ENCODE results near the gene UBA1.
"Not testable (repeated sequence)": the region's sequence is repeated elsewhere in the genome, so short reads cannot be mapped to it uniquely, and the experiment has no call there.

The UBA1 gene

DNA sequence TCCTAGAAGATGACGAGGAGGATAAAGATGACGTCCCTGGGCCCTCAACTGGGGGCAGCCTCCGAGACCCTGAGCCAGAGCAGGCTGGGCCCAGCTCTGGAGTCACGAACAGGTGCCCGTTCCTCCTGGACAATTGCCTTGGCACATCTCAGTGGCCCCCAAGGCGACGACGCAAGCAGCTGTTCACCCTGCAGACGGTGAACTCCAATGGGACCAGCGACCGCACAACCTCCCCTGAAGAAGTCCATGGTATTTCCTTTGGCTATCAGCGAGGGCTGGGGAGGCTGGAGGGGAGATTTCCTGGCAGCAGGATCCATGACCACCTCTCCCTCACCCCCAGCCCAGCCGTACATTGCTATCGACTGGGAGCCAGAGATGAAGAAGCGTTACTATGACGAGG is 51.0 kb downstream of the UBA1 start:
- no peak overlapping the region for H3K4me3 ChIP-seq (ENCODE audit: low read depth, low read length)
- peaks cover 81% of the 10 kb centered on the region for H3K36me3 ChIP-seq (ENCODE audit: control insufficient read depth, insufficient read depth, low read length)
- H3K27ac ChIP-seq (ENCODE audit: low read depth, low read length) = no peak overlapping the region
- H3K9me3 ChIP-seq (ENCODE audit: control insufficient read depth, insufficient read depth, low read length) = no peaks in the 10 kb centered on the region
- no peak overlapping the region for H3K9ac ChIP-seq (ENCODE audit: low read depth, low read length)
- H3K4me1 ChIP-seq (ENCODE audit: control insufficient read depth, insufficient read depth, low read length) = no peaks in the 10 kb centered on the region
- no peaks in the 10 kb centered on the region for H3K27me3 ChIP-seq (ENCODE audit: control insufficient read depth, insufficient read depth, low read length)

DNA sequence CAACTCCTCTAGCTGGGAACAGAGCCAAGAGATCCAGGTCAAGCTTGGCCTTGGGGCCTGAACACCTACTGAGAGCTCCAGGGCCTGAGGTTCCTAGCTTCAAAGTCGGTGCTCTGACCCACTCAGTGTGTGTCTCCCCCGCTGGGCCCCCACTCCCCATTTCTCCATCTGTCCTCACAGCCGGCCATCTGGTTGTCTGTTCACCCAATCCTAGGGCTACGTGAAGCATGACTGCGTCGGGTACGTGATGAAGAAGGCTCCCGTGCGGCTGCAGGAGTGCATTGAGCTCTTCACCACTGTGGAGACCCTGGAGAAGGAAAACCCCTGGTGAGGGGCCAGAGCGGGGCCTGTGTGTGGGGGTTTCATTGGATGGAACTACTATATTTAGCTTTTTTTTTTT is 51.5 kb downstream of the UBA1 start:
- Histone ChIP-seq H3K9ac (ENCODE audit: low read depth, low read length) (no peak overlapping the region), H3K36me3 (ENCODE audit: control insufficient read depth, insufficient read depth, low read length) (peaks cover 77% of the 10 kb centered on the region), H3K27me3 (ENCODE audit: control insufficient read depth, insufficient read depth, low read length) (no peaks in the 10 kb centered on the region), H3K9me3 (ENCODE audit: control insufficient read depth, insufficient read depth, low read length) (no peaks in the 10 kb centered on the region), H3K4me1 (ENCODE audit: control insufficient read depth, insufficient read depth, low read length) (no peaks in the 10 kb centered on the region), H3K4me3 (ENCODE audit: low read depth, low read length) (no peak overlapping the region), H3K27ac (ENCODE audit: low read depth, low read length) (no peak overlapping the region)

DNA sequence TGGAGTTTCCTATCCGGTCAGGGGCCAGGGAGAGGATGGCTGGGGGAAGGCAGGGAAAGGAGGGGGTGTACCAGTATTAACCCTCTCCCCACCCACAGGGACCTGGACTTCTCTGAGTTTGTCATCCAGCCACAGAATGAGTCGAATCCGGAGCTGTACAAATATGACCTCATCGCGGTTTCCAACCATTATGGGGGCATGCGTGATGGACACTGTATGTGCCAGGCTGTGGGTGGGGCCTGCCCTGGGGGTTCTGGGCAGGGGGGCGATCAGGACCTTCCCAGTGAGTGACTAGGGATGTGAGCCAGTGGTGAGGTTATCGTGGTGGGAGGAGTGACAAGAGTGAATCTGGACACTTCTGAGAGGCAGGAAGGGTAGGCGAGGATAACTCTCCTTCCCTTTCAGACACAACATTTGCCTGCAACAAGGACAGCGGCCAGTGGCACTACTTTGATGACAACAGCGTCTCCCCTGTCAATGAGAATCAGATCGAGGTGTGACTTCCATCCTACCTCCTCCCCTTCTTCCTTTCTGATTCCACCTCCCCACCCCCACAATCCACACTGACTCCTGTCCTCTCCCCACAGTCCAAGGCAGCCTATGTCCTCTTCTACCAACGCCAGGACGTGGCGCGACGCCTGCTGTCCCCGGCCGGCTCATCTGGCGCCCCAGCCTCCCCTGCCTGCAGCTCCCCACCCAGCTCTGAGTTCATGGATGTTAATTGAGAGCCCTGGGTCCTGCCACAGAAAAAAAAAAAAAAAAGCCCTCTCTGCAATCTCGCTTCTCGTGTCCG is 53.8 kb downstream of the UBA1 start:
- no peak overlapping the region for H3K27ac ChIP-seq (ENCODE audit: low read depth, low read length)
- no peaks in the 10 kb centered on the region for H3K27me3 ChIP-seq (ENCODE audit: control insufficient read depth, insufficient read depth, low read length)
- no peaks in the 10 kb centered on the region for H3K9me3 ChIP-seq (ENCODE audit: control insufficient read depth, insufficient read depth, low read length)
- H3K4me1 ChIP-seq (ENCODE audit: control insufficient read depth, insufficient read depth, low read length) = no peaks in the 10 kb centered on the region
- no peak overlapping the region for H3K9ac ChIP-seq (ENCODE audit: low read depth, low read length)
- peaks cover 54% of the 10 kb centered on the region for H3K36me3 ChIP-seq (ENCODE audit: control insufficient read depth, insufficient read depth, low read length)
- no peak overlapping the region for H3K4me3 ChIP-seq (ENCODE audit: low read depth, low read length)

DNA sequence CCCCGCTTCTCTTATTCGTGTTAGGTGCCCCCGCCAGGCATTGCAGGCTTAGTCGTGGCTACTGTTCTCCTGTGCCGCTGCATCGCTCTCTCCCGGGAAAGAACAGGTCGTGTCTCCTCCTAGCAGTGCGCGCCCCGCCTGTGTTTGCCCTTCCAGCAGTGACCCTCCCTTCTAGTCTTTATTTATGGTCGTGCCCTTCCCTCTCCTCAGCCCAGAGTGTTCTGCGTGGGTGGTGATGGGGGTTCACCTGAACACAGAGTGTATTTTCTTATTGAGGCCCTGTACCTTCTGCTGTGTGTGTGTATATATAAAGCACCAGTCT is 54.3 kb downstream of the UBA1 start:
- Histone ChIP-seq H3K27me3 (ENCODE audit: control insufficient read depth, insufficient read depth, low read length) (no peaks in the 10 kb centered on the region), H3K9me3 (ENCODE audit: control insufficient read depth, insufficient read depth, low read length) (no peaks in the 10 kb centered on the region), H3K4me3 (ENCODE audit: low read depth, low read length) (no peak overlapping the region), H3K4me1 (ENCODE audit: control insufficient read depth, insufficient read depth, low read length) (no peaks in the 10 kb centered on the region), H3K36me3 (ENCODE audit: control insufficient read depth, insufficient read depth, low read length) (peaks cover 50% of the 10 kb centered on the region), H3K27ac (ENCODE audit: low read depth, low read length) (no peak overlapping the region), H3K9ac (ENCODE audit: low read depth, low read length) (no peak overlapping the region)

DNA sequence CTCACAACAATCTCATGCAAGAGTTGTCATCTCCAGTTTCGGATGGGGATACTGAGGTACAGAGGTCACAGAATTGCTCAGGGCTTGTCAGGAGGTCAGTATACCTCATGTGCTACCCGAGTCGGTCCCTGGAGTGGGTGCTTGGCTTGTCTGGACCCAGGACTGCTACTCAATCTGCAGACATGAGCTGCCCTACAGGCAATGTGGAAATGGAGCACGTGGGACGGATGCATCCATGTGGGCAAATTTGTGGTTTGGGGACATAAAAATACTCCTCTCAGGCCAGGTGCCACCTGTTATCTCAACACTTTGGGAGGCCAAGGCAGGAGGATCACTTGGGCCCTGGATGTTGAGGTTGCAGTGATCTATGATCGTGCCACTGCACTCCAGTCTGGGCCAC is 54.9 kb downstream of the UBA1 start:
- H3K4me1 ChIP-seq (ENCODE audit: control insufficient read depth, insufficient read depth, low read length) = no peaks in the 10 kb centered on the region
- no peak overlapping the region for H3K4me3 ChIP-seq (ENCODE audit: low read depth, low read length)
- no peak overlapping the region for H3K27ac ChIP-seq (ENCODE audit: low read depth, low read length)
- peaks cover 45% of the 10 kb centered on the region for H3K36me3 ChIP-seq (ENCODE audit: control insufficient read depth, insufficient read depth, low read length)
- no peak overlapping the region for H3K9ac ChIP-seq (ENCODE audit: low read depth, low read length)
- H3K9me3 ChIP-seq (ENCODE audit: control insufficient read depth, insufficient read depth, low read length) = no peaks in the 10 kb centered on the region
- H3K27me3 ChIP-seq (ENCODE audit: control insufficient read depth, insufficient read depth, low read length) = no peaks in the 10 kb centered on the region

DNA sequence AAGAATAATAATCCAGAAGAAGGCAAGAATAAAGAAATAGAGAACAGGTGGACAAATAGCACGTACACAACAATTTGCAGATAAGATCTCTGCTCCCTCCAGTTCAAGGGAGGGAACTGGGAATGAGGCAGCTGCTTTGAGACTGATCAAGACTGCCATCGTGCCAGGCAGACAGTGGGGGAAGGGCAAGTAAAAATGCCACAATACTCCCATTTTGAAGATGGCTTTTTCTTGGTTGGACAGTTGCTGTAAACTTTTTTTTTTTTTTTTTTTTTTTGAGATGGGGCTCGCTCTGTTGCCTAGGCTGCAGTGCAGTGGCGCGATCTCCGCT is 56.4 kb downstream of the UBA1 start:
- no peak overlapping the region for H3K9ac ChIP-seq (ENCODE audit: low read depth, low read length)
- H3K36me3 ChIP-seq (ENCODE audit: control insufficient read depth, insufficient read depth, low read length) = peaks cover 31% of the 10 kb centered on the region
- H3K27me3 ChIP-seq (ENCODE audit: control insufficient read depth, insufficient read depth, low read length) = no peaks in the 10 kb centered on the region
- no peaks in the 10 kb centered on the region for H3K4me1 ChIP-seq (ENCODE audit: control insufficient read depth, insufficient read depth, low read length)
- no peak overlapping the region for H3K27ac ChIP-seq (ENCODE audit: low read depth, low read length)
- no peaks in the 10 kb centered on the region for H3K9me3 ChIP-seq (ENCODE audit: control insufficient read depth, insufficient read depth, low read length)
- no peak overlapping the region for H3K4me3 ChIP-seq (ENCODE audit: low read depth, low read length)

DNA sequence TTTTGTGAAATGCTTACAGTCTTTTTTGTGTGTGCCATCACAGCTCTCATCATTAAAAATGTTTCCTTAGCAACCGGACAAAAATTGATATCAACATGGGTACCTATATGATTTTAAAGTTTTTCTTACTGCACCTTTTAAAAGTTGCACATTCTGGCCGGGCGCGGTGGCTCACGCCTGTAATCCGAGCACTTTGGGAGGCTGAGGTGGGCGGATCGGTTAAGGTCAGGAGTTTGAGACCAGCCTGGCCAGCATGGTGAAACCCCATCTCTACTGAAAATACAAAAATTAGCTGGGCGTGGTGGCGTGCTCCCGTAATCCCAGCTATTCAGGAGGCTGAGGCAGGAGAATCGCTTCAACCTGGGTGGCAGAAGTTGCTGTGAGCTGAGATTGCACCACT is 64.0 kb downstream of the UBA1 start:
- H3K9ac ChIP-seq (ENCODE audit: low read depth, low read length); H3K27me3 ChIP-seq (ENCODE audit: control insufficient read depth, insufficient read depth, low read length); H3K9me3 ChIP-seq (ENCODE audit: control insufficient read depth, insufficient read depth, low read length); H3K36me3 ChIP-seq (ENCODE audit: control insufficient read depth, insufficient read depth, low read length); H3K4me1 ChIP-seq (ENCODE audit: control insufficient read depth, insufficient read depth, low read length); H3K27ac ChIP-seq (ENCODE audit: low read depth, low read length); H3K4me3 ChIP-seq (ENCODE audit: low read depth, low read length): not testable (repeated sequence)
